IPS-18a (cell line): Measurements from ENCODE around the gene SH3PXD2B.
"Not testable (repeated sequence)": the region's sequence is repeated elsewhere in the genome, so short reads cannot be mapped to it uniquely, and the experiment has no call there.

Experiments
- H3K27ac ChIP-seq: one replicate; pipeline ENCODE4 v1.5.1; 2013; ENCODE audit warnings: low read length
- H3K27me3 ChIP-seq: one replicate; pipeline ENCODE4 v1.6.1; 2013; ENCODE audit warnings: mild to moderate bottlenecking, low read length; ENCODE audit not compliant: control insufficient read depth, insufficient read depth
- H3K36me3 ChIP-seq: one replicate; pipeline ENCODE4 v1.6.1; 2013; ENCODE audit warnings: low read depth, low read length; ENCODE audit not compliant: control insufficient read depth
- H3K4me1 ChIP-seq: one replicate; pipeline ENCODE4 v1.6.1; 2013; ENCODE audit warnings: low read depth, low read length; ENCODE audit not compliant: control insufficient read depth
- H3K4me3 ChIP-seq: one replicate; pipeline ENCODE4 v1.5.1; 2013; ENCODE audit warnings: low read length
- H3K9ac ChIP-seq: one replicate; pipeline ENCODE4 v1.6.1; 2013; ENCODE audit warnings: mild to moderate bottlenecking, low read length, moderate library complexity
- H3K9me3 ChIP-seq: one replicate; pipeline ENCODE4 v1.6.1; 2013; ENCODE audit warnings: low read depth, low read length; ENCODE audit not compliant: control insufficient read depth

Gene SH3PXD2B

DNA sequence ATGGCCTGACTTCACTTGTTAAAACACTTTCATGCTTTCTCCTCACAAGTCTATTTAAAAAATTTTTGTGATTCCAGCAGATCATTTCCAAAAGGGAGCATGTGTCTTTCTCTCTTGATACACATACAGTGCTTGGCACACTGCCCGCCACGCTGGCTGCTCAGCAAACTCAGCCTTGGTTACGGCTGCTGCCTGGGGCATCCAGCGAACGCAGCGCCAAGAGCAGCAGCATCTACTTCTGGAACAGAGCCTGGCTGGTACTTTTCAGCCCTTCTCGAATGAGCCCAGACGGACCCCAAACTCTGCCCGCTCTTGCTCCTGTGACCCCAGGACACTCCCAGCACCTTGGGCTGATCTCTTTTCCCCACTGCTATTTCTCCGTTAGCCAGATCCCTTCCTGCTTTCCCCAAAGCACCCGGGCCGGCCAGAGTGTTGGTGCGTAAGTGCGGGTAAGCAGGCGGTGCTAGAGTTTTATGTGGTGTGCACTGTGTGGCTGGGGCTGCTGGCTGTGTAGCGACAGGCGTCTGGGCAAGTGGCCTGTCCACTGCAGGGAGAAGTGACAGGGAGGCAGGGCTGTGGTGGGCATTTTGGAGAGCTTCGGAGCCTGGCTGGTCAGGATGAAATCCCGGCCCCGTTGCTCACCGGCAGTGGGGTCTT, 73.2 kb downstream of the SH3PXD2B start:
- Histone ChIP-seq H3K4me3 (no peak overlapping the region), H3K9ac (no peak overlapping the region), H3K36me3 (peaks cover 34% of the 10 kb centered on the region), H3K4me1 (no peaks in the 10 kb centered on the region), H3K27ac (no peak overlapping the region), H3K27me3 (no peaks in the 10 kb centered on the region), H3K9me3 (no peaks in the 10 kb centered on the region)

- no peak overlapping the region for H3K27ac ChIP-seq
- H3K4me1 ChIP-seq, result no peaks in the 10 kb centered on the region
- H3K27me3 ChIP-seq, result no peaks in the 10 kb centered on the region
- no peak overlapping the region for H3K4me3 ChIP-seq
- peaks cover 31% of the 10 kb centered on the region for H3K36me3 ChIP-seq
- no peaks in the 10 kb centered on the region for H3K9me3 ChIP-seq
- no peak overlapping the region for H3K9ac ChIP-seq
These were observed 73.9 kb downstream of the SH3PXD2B start for GRCh38 chr5:172380301-172380986.

GRCh38 chr5:172379481-172379880, 74.8 kb downstream of the SH3PXD2B start:
- no peak overlapping the region for H3K9ac ChIP-seq
- peaks cover 34% of the 10 kb centered on the region for H3K36me3 ChIP-seq
- H3K4me1 ChIP-seq, result no peaks in the 10 kb centered on the region
- no peaks in the 10 kb centered on the region for H3K9me3 ChIP-seq
- no peaks in the 10 kb centered on the region for H3K27me3 ChIP-seq
- no peak overlapping the region for H3K27ac ChIP-seq
- H3K4me3 ChIP-seq, result no peak overlapping the region

DNA sequence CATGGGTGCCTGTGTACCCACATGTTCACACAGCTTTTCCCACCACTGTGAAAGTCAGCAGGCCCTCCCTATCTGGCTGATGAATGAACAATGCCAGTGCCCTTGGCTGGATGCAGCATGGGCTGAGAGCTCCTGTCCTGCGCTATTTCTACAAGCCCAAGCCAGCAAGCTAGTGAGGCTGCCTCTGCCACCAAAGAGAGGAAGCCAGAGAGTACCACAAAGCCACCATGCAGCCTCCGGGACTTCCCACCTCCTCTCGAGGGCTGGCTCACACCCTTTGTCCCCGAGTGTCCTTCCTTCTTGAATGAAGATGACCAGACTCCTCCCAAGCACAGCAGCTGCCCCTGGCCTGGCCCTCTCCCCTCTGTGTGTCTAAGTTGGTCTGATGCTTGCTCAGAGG, 76.5 kb downstream of the SH3PXD2B start:
- no peaks in the 10 kb centered on the region for H3K27me3 ChIP-seq
- H3K36me3 ChIP-seq, result peaks cover 38% of the 10 kb centered on the region
- H3K27ac ChIP-seq, result no peak overlapping the region
- no peak overlapping the region for H3K9ac ChIP-seq
- no peaks in the 10 kb centered on the region for H3K9me3 ChIP-seq
- H3K4me1 ChIP-seq, result no peaks in the 10 kb centered on the region
- no peak overlapping the region for H3K4me3 ChIP-seq

DNA sequence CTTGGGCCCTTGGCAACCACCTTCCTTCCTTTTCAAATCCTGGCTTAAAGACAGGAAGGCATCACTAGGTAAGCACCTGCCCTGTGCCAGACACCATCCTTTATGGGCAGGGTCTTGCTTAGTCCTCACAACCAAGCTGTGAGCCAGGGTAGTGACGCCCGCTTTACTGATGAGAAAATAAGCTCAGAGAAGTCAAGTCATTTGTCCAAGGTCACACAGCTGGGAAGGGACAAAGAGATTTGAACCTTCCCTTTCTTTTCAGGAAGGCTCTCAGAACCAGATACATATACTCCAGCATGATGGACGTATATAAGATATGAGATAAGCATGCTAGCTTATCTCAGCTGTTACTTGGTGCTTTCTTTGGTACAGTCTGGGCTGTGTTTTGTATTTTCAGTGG, 76.9 kb downstream of the SH3PXD2B start:
- no peaks in the 10 kb centered on the region for H3K4me1 ChIP-seq
- peaks cover 40% of the 10 kb centered on the region for H3K36me3 ChIP-seq
- H3K9ac ChIP-seq, result no peak overlapping the region
- no peak overlapping the region for H3K4me3 ChIP-seq
- H3K27ac ChIP-seq, result no peak overlapping the region
- no peaks in the 10 kb centered on the region for H3K27me3 ChIP-seq
- no peaks in the 10 kb centered on the region for H3K9me3 ChIP-seq

- no peak overlapping the region for H3K4me3 ChIP-seq
These were observed 79.5 kb downstream of the SH3PXD2B start for GRCh38 chr5:172374783-172375182.

GRCh38 chr5:172373680-172374079, 80.6 kb downstream of the SH3PXD2B start:
- Histone ChIP-seq H3K27me3 (no peaks in the 10 kb centered on the region), H3K4me1 (no peaks in the 10 kb centered on the region), H3K9ac (no peak overlapping the region), H3K27ac (no peak overlapping the region), H3K9me3 (peaks cover 4% of the 10 kb centered on the region), H3K4me3 (no peak overlapping the region), H3K36me3 (peaks cover 29% of the 10 kb centered on the region)

More at GRCh38 chr5:172374783-172375182, 79.5 kb downstream of the SH3PXD2B start:
- no peak overlapping the region for H3K9ac ChIP-seq
- H3K27ac ChIP-seq, result no peak overlapping the region
- H3K36me3 ChIP-seq, result peaks cover 29% of the 10 kb centered on the region
- no peaks in the 10 kb centered on the region for H3K4me1 ChIP-seq
- peaks cover 4% of the 10 kb centered on the region for H3K9me3 ChIP-seq
- no peaks in the 10 kb centered on the region for H3K27me3 ChIP-seq

DNA sequence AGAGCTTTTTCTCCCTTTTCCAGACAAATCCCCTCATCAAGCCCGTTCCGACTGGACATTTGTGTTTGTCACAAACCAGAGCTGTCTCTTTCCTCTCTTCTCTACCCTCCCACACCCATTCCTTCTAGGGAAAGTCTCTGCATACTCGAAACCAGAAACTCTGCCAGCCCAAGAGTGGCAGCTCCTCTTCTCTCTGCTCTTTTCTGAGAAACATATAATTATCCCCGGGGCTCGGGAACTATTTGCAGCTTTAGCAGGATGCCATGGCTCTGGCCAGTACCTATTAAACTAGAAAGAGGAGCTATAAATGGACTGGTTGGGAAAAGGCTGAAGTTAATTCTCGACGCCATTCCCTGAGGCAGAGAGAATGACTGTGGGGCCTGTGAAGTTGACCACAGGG, 82.6 kb downstream of the SH3PXD2B start:
- no peaks in the 10 kb centered on the region for H3K27me3 ChIP-seq
- H3K4me1 ChIP-seq, result no peaks in the 10 kb centered on the region
- peaks cover 20% of the 10 kb centered on the region for H3K36me3 ChIP-seq
- H3K9ac ChIP-seq, result no peak overlapping the region
- H3K4me3 ChIP-seq, result no peak overlapping the region
- no peak overlapping the region for H3K27ac ChIP-seq
- H3K9me3 ChIP-seq, result peaks cover 4% of the 10 kb centered on the region

DNA sequence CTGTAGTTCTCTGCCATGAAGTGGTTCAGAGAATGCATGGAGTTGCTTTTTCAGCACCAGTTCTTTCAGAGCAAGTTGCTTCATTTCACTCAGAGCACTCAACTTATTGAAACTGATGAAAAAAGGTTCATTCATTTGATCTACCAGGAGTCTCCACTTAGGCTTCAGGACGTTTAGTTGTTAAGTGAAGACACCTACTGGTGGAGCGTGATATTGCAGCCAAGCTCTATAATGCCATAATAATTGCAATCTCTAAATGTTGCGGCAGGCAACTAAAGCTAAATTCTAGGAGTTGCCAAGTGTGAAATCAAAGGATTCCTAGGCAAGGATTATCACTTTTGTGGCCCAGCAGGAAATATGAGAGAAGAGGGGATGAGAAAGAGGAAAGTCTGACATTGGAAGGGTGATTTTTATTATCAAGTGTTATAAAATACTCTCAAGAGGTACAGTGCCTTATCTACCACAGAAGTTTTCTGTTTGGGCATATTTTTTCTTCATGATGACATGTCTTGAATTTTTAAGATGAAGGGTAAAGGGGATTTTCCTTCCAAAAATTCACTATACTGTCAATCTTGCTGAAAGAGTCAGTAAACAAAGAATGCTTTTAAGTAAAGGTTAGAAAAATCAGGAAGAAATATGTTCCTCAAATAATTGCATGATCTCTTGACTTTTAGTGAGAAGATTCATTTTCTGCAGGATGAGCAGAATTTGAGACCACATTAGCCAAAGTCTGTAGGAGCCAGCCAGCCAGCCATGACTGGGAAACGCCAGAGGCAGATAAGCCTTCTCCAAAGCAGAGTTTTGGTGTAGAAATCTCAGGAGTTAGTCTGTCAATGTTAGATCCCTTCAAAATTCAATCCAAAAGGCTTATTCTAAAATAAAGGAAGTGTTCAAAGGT, 83.4 kb downstream of the SH3PXD2B start:
- H3K4me3 ChIP-seq, result no peak overlapping the region
- no peak overlapping the region for H3K27ac ChIP-seq
- no peaks in the 10 kb centered on the region for H3K4me1 ChIP-seq
- no peaks in the 10 kb centered on the region for H3K27me3 ChIP-seq
- peaks cover 13% of the 10 kb centered on the region for H3K36me3 ChIP-seq
- H3K9ac ChIP-seq, result no peak overlapping the region
- peaks cover 4% of the 10 kb centered on the region for H3K9me3 ChIP-seq

- H3K27ac ChIP-seq, result no peak overlapping the region
- no peaks in the 10 kb centered on the region for H3K4me1 ChIP-seq
- no peaks in the 10 kb centered on the region for H3K27me3 ChIP-seq
- H3K36me3 ChIP-seq, result peaks cover 12% of the 10 kb centered on the region
- peaks cover 4% of the 10 kb centered on the region for H3K9me3 ChIP-seq
- no peak overlapping the region for H3K9ac ChIP-seq
- no peak overlapping the region for H3K4me3 ChIP-seq
These were observed 84.1 kb downstream of the SH3PXD2B start for GRCh38 chr5:172370237-172370640.

GRCh38 chr5:172368699-172369098, 85.6 kb downstream of the SH3PXD2B start:
- not testable (repeated sequence) for H3K27me3 ChIP-seq, H3K4me1 ChIP-seq, H3K9me3 ChIP-seq, H3K9ac ChIP-seq, H3K27ac ChIP-seq, H3K36me3 ChIP-seq, H3K4me3 ChIP-seq
